GM15510 (cell line): Measurements from ENCODE around the gene SATB1.

ENCODE experiments used
- POLR2A ChIP-seq: IDR thresholded peaks from 3 replicates; pipeline ENCODE4 v1.6.1; 2011; ENCODE audit warnings: borderline replicate concordance; ENCODE audit not compliant: insufficient read length; ENCODE audit errors: extremely low read depth

SATB1 gene

GRCh38 chr3:18440066-18440722 lies 15.1 kb upstream of the SATB1 start:
- TF ChIP-seq POLR2A, result no peak

GRCh38 chr3:18439281-18439680 lies 14.1 kb upstream of the SATB1 start:
- TF ChIP-seq POLR2A, result no peak

- TF ChIP-seq POLR2A, result no peak
Measured at GRCh38 chr3:18438586-18438985, 13.4 kb upstream of the SATB1 start.

- no peak for TF ChIP-seq POLR2A
Measured at GRCh38 chr3:18436213-18436612, 11.1 kb upstream of the SATB1 start.

- TF ChIP-seq POLR2A, result no peak
Measured at GRCh38 chr3:18434711-18435110, 9.6 kb upstream of the SATB1 start.

- TF ChIP-seq POLR2A, result no peak
Measured at GRCh38 chr3:18432752-18433151, 7.6 kb upstream of the SATB1 start.

GRCh38 chr3:18431266-18431665 lies 6.1 kb upstream of the SATB1 start:
- no peak for TF ChIP-seq POLR2A

GRCh38 chr3:18428991-18429745 lies 4.0 kb upstream of the SATB1 start:
- TF ChIP-seq POLR2A, result no peak

- no peak for TF ChIP-seq POLR2A
Measured at GRCh38 chr3:18428036-18428435, 2.9 kb upstream of the SATB1 start.

- TF ChIP-seq POLR2A, result no peak
Measured at GRCh38 chr3:18426597-18427193, 1.6 kb upstream of the SATB1 start.

GRCh38 chr3:18425641-18426257 lies 610 bp upstream of the SATB1 start:
- no peak for TF ChIP-seq POLR2A

- no peak for TF ChIP-seq POLR2A
Measured at GRCh38 chr3:18424213-18424728, 868 bp downstream of the SATB1 start.

GRCh38 chr3:18423401-18424212 lies 1.5 kb downstream of the SATB1 start:
- TF ChIP-seq POLR2A, result no peak

- no peak for TF ChIP-seq POLR2A
Measured at GRCh38 chr3:18422972-18423371, 2.2 kb downstream of the SATB1 start.
